UCSD-AML1 (cell line): ENCODE results near the gene GADD45A.

Experiments used
- DNase-seq: peaks from one replicate; lab custom pipeline; 2025; ENCODE audit not compliant: unreplicated experiment; lab: John Stamatoyannopoulos, UW

Gene GADD45A

GRCh38 chr1:67666636-67667035 is 18.4 kb upstream of the GADD45A start:
- no peak for DNase-seq

- no peak for DNase-seq
Measured at GRCh38 chr1:67668660-67669059, 16.3 kb upstream of the GADD45A start.

- no peak for DNase-seq
Measured at GRCh38 chr1:67672260-67672803, 12.7 kb upstream of the GADD45A start.

GRCh38 chr1:67673468-67674201 is 11.4 kb upstream of the GADD45A start:
- DNase-seq = no peak

GRCh38 chr1:67674260-67675011 is 10.6 kb upstream of the GADD45A start:
- peak; percentile 20 for DNase-seq

GRCh38 chr1:67675800-67676199 is 9.2 kb upstream of the GADD45A start:
- no peak for DNase-seq

- DNase-seq = no peak
Measured at GRCh38 chr1:67676287-67676686, 8.7 kb upstream of the GADD45A start.

- DNase-seq = no peak
Measured at GRCh38 chr1:67676946-67677345, 8.1 kb upstream of the GADD45A start.

GRCh38 chr1:67677408-67677807 is 7.6 kb upstream of the GADD45A start:
- no peak for DNase-seq

GRCh38 chr1:67677930-67678329 is 7.1 kb upstream of the GADD45A start:
- no peak for DNase-seq

- no peak for DNase-seq
Measured at GRCh38 chr1:67679691-67680090, 5.3 kb upstream of the GADD45A start.

- no peak for DNase-seq
Measured at GRCh38 chr1:67680486-67680885, 4.5 kb upstream of the GADD45A start.

- DNase-seq = no peak
Measured at GRCh38 chr1:67682659-67683197, 2.3 kb upstream of the GADD45A start.

GRCh38 chr1:67683316-67683715 is 1.7 kb upstream of the GADD45A start:
- DNase-seq = no peak

- no peak for DNase-seq
Measured at GRCh38 chr1:67683766-67684525, 1.1 kb upstream of the GADD45A start.

- no peak for DNase-seq
Measured at GRCh38 chr1:67684526-67685066, 405 bp upstream of the GADD45A start.

GRCh38 chr1:67685558-67686266 is 711 bp downstream of the GADD45A start:
- peak; percentile 68 for DNase-seq

- DNase-seq = peak; percentile 88
Measured at GRCh38 chr1:67686267-67687197, 1.5 kb downstream of the GADD45A start.

- DNase-seq = no peak
Measured at GRCh38 chr1:67687198-67687545, 2.2 kb downstream of the GADD45A start.
